ENCODE results near the gene ATG2A. TPM values are rescaled to one million over a fixed set of nuclear protein-coding genes. Genes with fewer than 3 reads are reported as not detected.

The ATG2A gene
- total and polyA plus RNA-seq, 8 donors: 12.2 to 77.6 (median 26.6) TPM

GRCh38 chr11:64874308-64875240, 42.4 kb downstream of the ATG2A start:
- Histone ChIP-seq H3K4me1 (peaks cover 67 to 92% (median 87%) of the 10 kb centered on the region in 4 donors), H3K4me3 (peak overlapping the region; percentile 79 to 98 (median 92)), H3K9me3 (no peaks in the 10 kb centered on the region), H3K36me3 (peaks cover 28 to 42% (median 32%) of the 10 kb centered on the region in 4 donors), H3K27me3 (no peaks in the 10 kb centered on the region), H3K27ac (peak overlapping the region in 4 of 5 donors; percentile 90 to 94 (median 94))
- DNase-seq: no peak
- 66 to 84% (median 81%) methylated on average over 29 of the region's 29 CpGs for WGBS, 5 donors
- intact Hi-C loops (cut with DNase I; ENCODE audit: low total_unique reads): no loop called here
- TF ChIP-seq POLR2A (IDR thresholded peaks at IDR 0.05): no peak
- TF ChIP-seq, protein P1, sequence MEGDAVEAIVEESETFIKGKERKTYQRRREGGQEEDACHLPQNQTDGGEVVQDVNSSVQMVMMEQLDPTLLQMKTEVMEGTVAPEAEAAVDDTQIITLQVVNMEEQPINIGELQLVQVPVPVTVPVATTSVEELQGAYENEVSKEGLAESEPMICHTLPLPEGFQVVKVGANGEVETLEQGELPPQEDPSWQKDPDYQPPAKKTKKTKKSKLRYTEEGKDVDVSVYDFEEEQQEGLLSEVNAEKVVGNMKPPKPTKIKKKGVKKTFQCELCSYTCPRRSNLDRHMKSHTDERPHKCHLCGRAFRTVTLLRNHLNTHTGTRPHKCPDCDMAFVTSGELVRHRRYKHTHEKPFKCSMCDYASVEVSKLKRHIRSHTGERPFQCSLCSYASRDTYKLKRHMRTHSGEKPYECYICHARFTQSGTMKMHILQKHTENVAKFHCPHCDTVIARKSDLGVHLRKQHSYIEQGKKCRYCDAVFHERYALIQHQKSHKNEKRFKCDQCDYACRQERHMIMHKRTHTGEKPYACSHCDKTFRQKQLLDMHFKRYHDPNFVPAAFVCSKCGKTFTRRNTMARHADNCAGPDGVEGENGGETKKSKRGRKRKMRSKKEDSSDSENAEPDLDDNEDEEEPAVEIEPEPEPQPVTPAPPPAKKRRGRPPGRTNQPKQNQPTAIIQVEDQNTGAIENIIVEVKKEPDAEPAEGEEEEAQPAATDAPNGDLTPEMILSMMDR (IDR thresholded peaks at IDR 0.05): no peak
- no peak for TF ChIP-seq POLR2AphosphoS5 (IDR thresholded peaks at IDR 0.05)
- TF ChIP-seq EP300 (IDR thresholded peaks at IDR 0.05): no peak

- Histone ChIP-seq H3K4me1 (peaks cover 78 to 98% (median 95%) of the 10 kb centered on the region in 4 donors), H3K9me3 (no peaks in the 10 kb centered on the region), H3K27ac (peak overlapping the region in 4 of 5 donors; percentile 86 to 94 (median 92)), H3K36me3 (peaks cover 30 to 48% (median 36%) of the 10 kb centered on the region in 4 donors), H3K27me3 (no peaks in the 10 kb centered on the region), H3K4me3 (peak overlapping the region in 1 of 4 donors; percentile 37)
- no peak for DNase-seq
- intact Hi-C loops (cut with DNase I; ENCODE audit: low total_unique reads): no loop called here
- TF ChIP-seq EP300 (IDR thresholded peaks at IDR 0.05) (no peak), POLR2A (IDR thresholded peaks at IDR 0.05) (no peak), POLR2AphosphoS5 (IDR thresholded peaks at IDR 0.05) (no peak)
- TF ChIP-seq, protein P1 (IDR thresholded peaks at IDR 0.05): no peak
- 54 to 73% (median 68%) methylated on average over 8 of the region's 8 CpGs for WGBS, 5 donors
These were observed 44.1 kb downstream of the ATG2A start for GRCh38 chr11:64872790-64873488.

- peaks cover 75 to 99% (median 91%) of the 10 kb centered on the region in 4 donors for H3K4me1 ChIP-seq
- WGBS, 5 donors: 50 to 74% (median 60%) methylated on average over 3 of the region's 3 CpGs
- intact Hi-C loops (cut with DNase I; ENCODE audit: low total_unique reads): no loop called here
- no peak for DNase-seq
- H3K27me3 ChIP-seq: no peaks in the 10 kb centered on the region
- H3K4me3 ChIP-seq: peak overlapping the region in 2 of 4 donors; percentile 24 to 37
- no peaks in the 10 kb centered on the region for H3K9me3 ChIP-seq
- H3K27ac ChIP-seq: peak overlapping the region in 4 of 5 donors; percentile 86 to 94 (median 92)
- TF ChIP-seq POLR2AphosphoS5 (IDR thresholded peaks at IDR 0.05): no peak
- TF ChIP-seq, protein P1 (IDR thresholded peaks at IDR 0.05): no peak
- TF ChIP-seq EP300 (IDR thresholded peaks at IDR 0.05): no peak
- no peak for TF ChIP-seq POLR2A (IDR thresholded peaks at IDR 0.05)
- peaks cover 30 to 53% (median 40%) of the 10 kb centered on the region in 4 donors for H3K36me3 ChIP-seq
These were observed 45.5 kb downstream of the ATG2A start for GRCh38 chr11:64871492-64871891.

GRCh38 chr11:64870893-64871466, 46.0 kb downstream of the ATG2A start:
- DNase-seq: no peak
- peaks cover 30 to 53% (median 40%) of the 10 kb centered on the region in 4 donors for H3K36me3 ChIP-seq
- TF ChIP-seq POLR2A (IDR thresholded peaks at IDR 0.05): no peak
- peak in 1 of 3 donors; percentile 26 for TF ChIP-seq POLR2AphosphoS5 (IDR thresholded peaks at IDR 0.05)
- TF ChIP-seq, protein P1 (IDR thresholded peaks at IDR 0.05): no peak
- TF ChIP-seq EP300 (IDR thresholded peaks at IDR 0.05): no peak
- H3K4me1 ChIP-seq: peaks cover 73 to 99% (median 89%) of the 10 kb centered on the region in 4 donors
- no peaks in the 10 kb centered on the region for H3K27me3 ChIP-seq
- H3K27ac ChIP-seq: peak overlapping the region; percentile 28 to 94 (median 92)
- intact Hi-C loops (cut with DNase I; ENCODE audit: low total_unique reads): no loop called here
- 28 to 47% (median 35%) methylated on average over 10 to 20 of the region's 20 CpGs for WGBS, 5 donors
- H3K9me3 ChIP-seq: no peaks in the 10 kb centered on the region
- peak overlapping the region; percentile 2 to 37 (median 14) for H3K4me3 ChIP-seq

Data from stomach (tissue), 9 donors.